ENCODE results near the gene KSR1. TPM values are rescaled to one million over a fixed set of nuclear protein-coding genes. Genes with fewer than 3 reads are reported as not detected.

KSR1 gene
- polyA plus RNA-seq, 1 donor from 2014 or later = 9.2 TPM

DNA sequence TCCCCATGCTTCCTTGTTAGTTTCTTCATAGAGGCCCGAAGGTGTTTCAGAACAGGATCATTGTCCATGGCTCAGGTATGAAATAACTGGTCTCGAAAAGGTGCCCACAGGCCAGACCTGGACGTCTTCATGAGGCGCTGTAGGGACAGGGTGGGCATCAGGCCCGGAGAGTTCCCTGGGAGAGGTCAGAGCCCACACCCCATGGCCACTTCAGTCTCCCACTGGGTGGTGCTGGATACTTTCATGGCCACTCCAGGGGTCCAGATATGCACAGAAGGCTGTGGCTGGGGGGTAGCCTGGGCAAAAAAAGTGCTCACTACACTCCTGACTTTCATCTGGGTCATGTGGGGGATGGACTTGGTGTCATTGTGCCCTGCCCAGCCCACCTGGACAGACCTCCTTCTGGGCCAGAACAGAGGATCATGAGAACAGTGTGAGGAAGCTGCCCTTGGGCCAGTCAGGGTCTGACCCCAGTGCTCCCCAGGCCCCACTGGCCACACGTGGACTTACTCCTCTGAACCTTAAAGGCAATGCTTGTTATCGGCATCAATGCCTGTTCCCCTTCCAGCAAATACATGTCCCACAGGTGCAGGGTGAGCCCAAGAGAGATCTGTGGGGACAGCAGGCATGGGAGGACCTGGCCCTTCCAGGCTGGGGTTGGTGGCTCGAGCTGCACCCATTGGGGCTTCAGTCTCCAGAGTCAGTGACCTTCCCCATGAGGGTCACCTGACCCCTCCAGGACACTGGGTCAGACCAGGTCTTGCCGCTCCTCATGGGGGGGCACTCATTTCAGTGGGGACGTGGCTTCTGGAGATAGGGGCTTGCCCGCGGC is 211.6 kb downstream of the KSR1 start:
- Histone ChIP-seq H3K4me2 (ENCODE audit: low read length) (no peak overlapping the region), H3K9me3 (ENCODE audit: low read length) (no peaks in the 10 kb centered on the region), H3K27me3 (ENCODE audit: insufficient read depth, low read depth, low read length) (no peaks in the 10 kb centered on the region), H3K27ac (ENCODE audit: low read length) (no peak overlapping the region), H3K9me2 (ENCODE audit: insufficient read depth, low read length) (no peaks in the 10 kb centered on the region), H3K9ac (ENCODE audit: low read length) (no peak overlapping the region), H3K79me2 (replicated peaks; ENCODE audit: insufficient read depth, low read length) (no peaks in the 10 kb centered on the region), H3F3A (ENCODE audit: insufficient read depth, low read length, poor library complexity, severe bottlenecking) (no peaks in the 10 kb centered on the region), H3K4me3 (ENCODE audit: low read length) (no peak overlapping the region), H3K36me3 (ENCODE audit: insufficient read depth, low read length) (no peaks in the 10 kb centered on the region), H2AFZ (ENCODE audit: low read depth, low read length) (no peak overlapping the region), H4K20me1 (ENCODE audit: insufficient read depth) (no peaks in the 10 kb centered on the region)
- TF ChIP-seq, protein P1, sequence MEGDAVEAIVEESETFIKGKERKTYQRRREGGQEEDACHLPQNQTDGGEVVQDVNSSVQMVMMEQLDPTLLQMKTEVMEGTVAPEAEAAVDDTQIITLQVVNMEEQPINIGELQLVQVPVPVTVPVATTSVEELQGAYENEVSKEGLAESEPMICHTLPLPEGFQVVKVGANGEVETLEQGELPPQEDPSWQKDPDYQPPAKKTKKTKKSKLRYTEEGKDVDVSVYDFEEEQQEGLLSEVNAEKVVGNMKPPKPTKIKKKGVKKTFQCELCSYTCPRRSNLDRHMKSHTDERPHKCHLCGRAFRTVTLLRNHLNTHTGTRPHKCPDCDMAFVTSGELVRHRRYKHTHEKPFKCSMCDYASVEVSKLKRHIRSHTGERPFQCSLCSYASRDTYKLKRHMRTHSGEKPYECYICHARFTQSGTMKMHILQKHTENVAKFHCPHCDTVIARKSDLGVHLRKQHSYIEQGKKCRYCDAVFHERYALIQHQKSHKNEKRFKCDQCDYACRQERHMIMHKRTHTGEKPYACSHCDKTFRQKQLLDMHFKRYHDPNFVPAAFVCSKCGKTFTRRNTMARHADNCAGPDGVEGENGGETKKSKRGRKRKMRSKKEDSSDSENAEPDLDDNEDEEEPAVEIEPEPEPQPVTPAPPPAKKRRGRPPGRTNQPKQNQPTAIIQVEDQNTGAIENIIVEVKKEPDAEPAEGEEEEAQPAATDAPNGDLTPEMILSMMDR (IDR thresholded peaks at IDR 0.05; ENCODE audit: poor library complexity, severe bottlenecking) = no peak
- TF ChIP-seq RAD21 (conservative IDR thresholded peaks at IDR 0.05) (no peak), TAF1 (IDR thresholded peaks at IDR 0.05; ENCODE audit: low read depth) (no peak), EP300 (conservative IDR thresholded peaks at IDR 0.05; ENCODE audit: poor library complexity, severe bottlenecking) (no peak), EZH2 (IDR thresholded peaks at IDR 0.05; ENCODE audit: borderline replicate concordance, insufficient read depth, low read length, poor library complexity, severe bottlenecking) (no peak), POLR2AphosphoS5 (IDR thresholded peaks at IDR 0.05) (no peak), MXI1 (conservative IDR thresholded peaks at IDR 0.05; ENCODE audit: poor library complexity, severe bottlenecking) (no peak), REST (IDR thresholded peaks at IDR 0.05; ENCODE audit: borderline replicate concordance) (no peak), SMC3 (conservative IDR thresholded peaks at IDR 0.05; ENCODE audit: poor library complexity) (no peak)

DNA sequence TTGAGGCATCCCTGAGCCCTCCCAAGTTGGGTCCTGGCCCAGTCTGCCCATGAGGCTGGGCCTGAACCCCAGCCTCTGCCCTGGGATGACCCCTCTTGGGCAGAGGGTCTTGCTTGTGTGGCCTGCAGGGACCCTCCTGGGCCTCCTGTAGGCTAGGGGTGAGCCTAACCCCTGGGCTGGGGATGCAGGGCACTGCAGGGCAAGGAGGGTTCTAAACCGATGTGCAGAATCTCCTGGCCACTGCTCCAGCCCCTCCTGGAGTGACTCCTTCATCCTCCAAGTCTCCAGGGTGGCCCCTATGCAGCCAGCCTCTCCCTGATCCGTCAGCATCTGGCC is 212.2 kb downstream of the KSR1 start:
- Histone ChIP-seq H3K9ac (ENCODE audit: low read length) (no peak overlapping the region), H3F3A (ENCODE audit: insufficient read depth, low read length, poor library complexity, severe bottlenecking) (no peaks in the 10 kb centered on the region), H3K27ac (ENCODE audit: low read length) (no peak overlapping the region), H3K36me3 (ENCODE audit: insufficient read depth, low read length) (no peaks in the 10 kb centered on the region), H3K4me3 (ENCODE audit: low read length) (no peak overlapping the region), H3K27me3 (ENCODE audit: insufficient read depth, low read depth, low read length) (no peaks in the 10 kb centered on the region), H2AFZ (ENCODE audit: low read depth, low read length) (no peak overlapping the region), H4K20me1 (ENCODE audit: insufficient read depth) (no peaks in the 10 kb centered on the region), H3K9me3 (ENCODE audit: low read length) (no peaks in the 10 kb centered on the region), H3K4me2 (ENCODE audit: low read length) (no peak overlapping the region), H3K9me2 (ENCODE audit: insufficient read depth, low read length) (no peaks in the 10 kb centered on the region), H3K79me2 (replicated peaks; ENCODE audit: insufficient read depth, low read length) (no peaks in the 10 kb centered on the region)
- TF ChIP-seq, protein P1 (IDR thresholded peaks at IDR 0.05; ENCODE audit: poor library complexity, severe bottlenecking) = no peak
- TF ChIP-seq POLR2AphosphoS5 (IDR thresholded peaks at IDR 0.05) (no peak), EZH2 (IDR thresholded peaks at IDR 0.05; ENCODE audit: borderline replicate concordance, insufficient read depth, low read length, poor library complexity, severe bottlenecking) (no peak), SMC3 (conservative IDR thresholded peaks at IDR 0.05; ENCODE audit: poor library complexity) (no peak), MXI1 (conservative IDR thresholded peaks at IDR 0.05; ENCODE audit: poor library complexity, severe bottlenecking) (no peak), REST (IDR thresholded peaks at IDR 0.05; ENCODE audit: borderline replicate concordance) (no peak), TAF1 (IDR thresholded peaks at IDR 0.05; ENCODE audit: low read depth) (no peak), EP300 (conservative IDR thresholded peaks at IDR 0.05; ENCODE audit: poor library complexity, severe bottlenecking) (no peak)
